ENCODE data around the gene WDR55.

DNA sequence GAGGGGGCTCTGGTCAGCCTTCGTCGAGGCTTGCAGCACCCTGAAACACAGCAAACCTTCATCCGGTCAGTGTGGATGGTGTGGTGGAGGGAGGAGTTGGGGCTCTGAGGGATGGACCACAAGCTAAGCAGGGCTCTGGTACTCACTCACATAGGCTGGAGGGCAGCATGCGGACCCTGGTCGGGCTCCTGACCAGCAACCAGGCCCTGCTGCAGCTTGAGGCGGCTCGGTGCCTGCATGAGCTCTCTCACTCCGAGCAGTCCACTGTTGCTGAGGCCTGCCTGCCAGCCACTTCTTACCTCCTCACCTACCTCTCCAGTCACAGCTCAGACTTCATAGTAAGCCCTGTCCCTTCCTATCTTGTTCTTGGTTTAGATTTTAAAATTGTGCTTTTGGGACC lies 23.0 kb upstream of the WDR55 start:
- no peak for TF ChIP-seq POLR2A (IDR thresholded peaks at IDR 0.05; ENCODE audit: low read length)
- no peak for TF ChIP-seq GATA1 (IDR thresholded peaks at IDR 0.05; ENCODE audit: low read depth, low read length)

Data from erythroblast (primary cell).